Measurements from ENCODE around the gene DHRS11.

Gene DHRS11

GRCh38 chr17:36594626-36595401 lies 3.1 kb downstream of the DHRS11 start:
- no peak overlapping the region for H3K9ac ChIP-seq (ENCODE audit: insufficient read length, low read depth)
- no peak overlapping the region for H3K4me3 ChIP-seq (ENCODE audit: insufficient read length, low read depth)
- H3K4me1 ChIP-seq (ENCODE audit: insufficient read depth, insufficient read length), result peaks cover 8% of the 10 kb centered on the region
- TF ChIP-seq ZNF274 (IDR thresholded peaks at IDR 0.05; ENCODE audit: low read depth, low read length), result no peak
- no peak for TF ChIP-seq SUZ12 (IDR thresholded peaks at IDR 0.05; ENCODE audit: extremely low read depth, insufficient read depth, insufficient read length)
- no peak for TF ChIP-seq YY1 (IDR thresholded peaks at IDR 0.05; ENCODE audit: insufficient read depth, insufficient read length)
- peaks cover 44% of the 10 kb centered on the region for H3K36me3 ChIP-seq (ENCODE audit: insufficient read depth, insufficient read length, low read length)
- no peaks in the 10 kb centered on the region for H3K27me3 ChIP-seq (ENCODE audit: insufficient read depth, insufficient read length)
- no peaks in the 10 kb centered on the region for H3K9me3 ChIP-seq (ENCODE audit: insufficient read depth, low read length)
- DNase-seq (ENCODE audit: low read depth, low spot score), result no peak

GRCh38 chr17:36597226-36597625 lies 5.5 kb downstream of the DHRS11 start:
- H3K4me1 ChIP-seq (ENCODE audit: insufficient read depth, insufficient read length), result peaks cover 13% of the 10 kb centered on the region
- H3K9ac ChIP-seq (ENCODE audit: insufficient read length, low read depth), result no peak overlapping the region
- no peak for TF ChIP-seq ZNF274 (IDR thresholded peaks at IDR 0.05; ENCODE audit: low read depth, low read length)
- no peak for TF ChIP-seq SUZ12 (IDR thresholded peaks at IDR 0.05; ENCODE audit: extremely low read depth, insufficient read depth, insufficient read length)
- TF ChIP-seq YY1 (IDR thresholded peaks at IDR 0.05; ENCODE audit: insufficient read depth, insufficient read length), result no peak
- H3K4me3 ChIP-seq (ENCODE audit: insufficient read length, low read depth), result no peak overlapping the region
- H3K9me3 ChIP-seq (ENCODE audit: insufficient read depth, low read length), result no peaks in the 10 kb centered on the region
- H3K27me3 ChIP-seq (ENCODE audit: insufficient read depth, insufficient read length), result no peaks in the 10 kb centered on the region
- DNase-seq (ENCODE audit: low read depth, low spot score), result no peak
- H3K36me3 ChIP-seq (ENCODE audit: insufficient read depth, insufficient read length, low read length), result peaks cover 45% of the 10 kb centered on the region

- Histone ChIP-seq H3K27me3 (ENCODE audit: insufficient read depth, insufficient read length) (no peaks in the 10 kb centered on the region), H3K4me3 (ENCODE audit: insufficient read length, low read depth) (no peak overlapping the region), H3K9ac (ENCODE audit: insufficient read length, low read depth) (no peak overlapping the region), H3K36me3 (ENCODE audit: insufficient read depth, insufficient read length, low read length) (peaks cover 45% of the 10 kb centered on the region), H3K4me1 (ENCODE audit: insufficient read depth, insufficient read length) (peaks cover 10% of the 10 kb centered on the region), H3K9me3 (ENCODE audit: insufficient read depth, low read length) (no peaks in the 10 kb centered on the region)
- DNase-seq (ENCODE audit: low read depth, low spot score), result no peak
- TF ChIP-seq YY1 (IDR thresholded peaks at IDR 0.05; ENCODE audit: insufficient read depth, insufficient read length) (no peak), SUZ12 (IDR thresholded peaks at IDR 0.05; ENCODE audit: extremely low read depth, insufficient read depth, insufficient read length) (no peak), ZNF274 (IDR thresholded peaks at IDR 0.05; ENCODE audit: low read depth, low read length) (no peak)
Observed at GRCh38 chr17:36597866-36598777, 6.4 kb downstream of the DHRS11 start.

- DNase-seq (ENCODE audit: low read depth, low spot score), result no peak
- H3K36me3 ChIP-seq (ENCODE audit: insufficient read depth, insufficient read length, low read length), result peaks cover 49% of the 10 kb centered on the region
- no peaks in the 10 kb centered on the region for H3K27me3 ChIP-seq (ENCODE audit: insufficient read depth, insufficient read length)
- no peaks in the 10 kb centered on the region for H3K9me3 ChIP-seq (ENCODE audit: insufficient read depth, low read length)
- TF ChIP-seq YY1 (IDR thresholded peaks at IDR 0.05; ENCODE audit: insufficient read depth, insufficient read length), result no peak
- TF ChIP-seq SUZ12 (IDR thresholded peaks at IDR 0.05; ENCODE audit: extremely low read depth, insufficient read depth, insufficient read length), result no peak
- no peak for TF ChIP-seq ZNF274 (IDR thresholded peaks at IDR 0.05; ENCODE audit: low read depth, low read length)
- H3K4me3 ChIP-seq (ENCODE audit: insufficient read length, low read depth), result no peak overlapping the region
- peaks cover 7% of the 10 kb centered on the region for H3K4me1 ChIP-seq (ENCODE audit: insufficient read depth, insufficient read length)
- no peak overlapping the region for H3K9ac ChIP-seq (ENCODE audit: insufficient read length, low read depth)
Observed at GRCh38 chr17:36598951-36599401, 7.3 kb downstream of the DHRS11 start.

GRCh38 chr17:36599546-36600250 lies 8.0 kb downstream of the DHRS11 start:
- H3K9ac ChIP-seq (ENCODE audit: insufficient read length, low read depth), result no peak overlapping the region
- no peaks in the 10 kb centered on the region for H3K27me3 ChIP-seq (ENCODE audit: insufficient read depth, insufficient read length)
- TF ChIP-seq ZNF274 (IDR thresholded peaks at IDR 0.05; ENCODE audit: low read depth, low read length), result no peak
- TF ChIP-seq YY1 (IDR thresholded peaks at IDR 0.05; ENCODE audit: insufficient read depth, insufficient read length), result no peak
- no peak for TF ChIP-seq SUZ12 (IDR thresholded peaks at IDR 0.05; ENCODE audit: extremely low read depth, insufficient read depth, insufficient read length)
- H3K9me3 ChIP-seq (ENCODE audit: insufficient read depth, low read length), result no peaks in the 10 kb centered on the region
- H3K36me3 ChIP-seq (ENCODE audit: insufficient read depth, insufficient read length, low read length), result peaks cover 50% of the 10 kb centered on the region
- no peak overlapping the region for H3K4me3 ChIP-seq (ENCODE audit: insufficient read length, low read depth)
- H3K4me1 ChIP-seq (ENCODE audit: insufficient read depth, insufficient read length), result peaks cover 8% of the 10 kb centered on the region
- DNase-seq (ENCODE audit: low read depth, low spot score), result no peak

GRCh38 chr17:36600465-36600864 lies 8.8 kb downstream of the DHRS11 start:
- Histone ChIP-seq H3K4me1 (ENCODE audit: insufficient read depth, insufficient read length) (peaks cover 8% of the 10 kb centered on the region), H3K36me3 (ENCODE audit: insufficient read depth, insufficient read length, low read length) (peaks cover 45% of the 10 kb centered on the region), H3K4me3 (ENCODE audit: insufficient read length, low read depth) (peak overlapping the region; percentile 91), H3K27me3 (ENCODE audit: insufficient read depth, insufficient read length) (no peaks in the 10 kb centered on the region), H3K9me3 (ENCODE audit: insufficient read depth, low read length) (no peaks in the 10 kb centered on the region), H3K9ac (ENCODE audit: insufficient read length, low read depth) (peak overlapping the region; percentile 99)
- DNase-seq (ENCODE audit: low read depth, low spot score), result no peak
- TF ChIP-seq ZNF274 (IDR thresholded peaks at IDR 0.05; ENCODE audit: low read depth, low read length) (no peak), YY1 (IDR thresholded peaks at IDR 0.05; ENCODE audit: insufficient read depth, insufficient read length) (no peak), SUZ12 (IDR thresholded peaks at IDR 0.05; ENCODE audit: extremely low read depth, insufficient read depth, insufficient read length) (no peak)
